K562 (cell line): Measurements from ENCODE around the gene PLXDC1. TPM values are rescaled to one million over a fixed set of nuclear protein-coding genes. Genes with fewer than 3 reads are reported as not detected.

ENCODE experiments used
- ATAC-seq: fragments of 200-7000 bp; cut with Tn5 transposase; 3 replicates; pipeline ENCODE4 v1.9.1; 2020; ENCODE audit warnings: moderate library complexity
- BruUV-seq: library from RNA; stranded (reverse); fragments of 400-500 nt; replicated peaks from 2 replicates; lab custom pipeline; 2021; lab: Mats Ljungman, UMichigan
- CTCF ChIA-PET: fragments of 300-600 bp; formaldehyde crosslinking; extraction: SDS; loops from one replicate; lab custom pipeline; 2021; ENCODE audit warnings: low intra/inter-chr PET ratio; lab: Yijun Ruan, JAX
- POLR2A ChIA-PET: fragments of 300-600, 350-650 bp; sonication (Branson Sonifier 250); formaldehyde crosslinking; extraction: SDS; loops from one replicate; lab custom pipeline; 2021; ENCODE audit warnings: antibody characterized with exemption, inconsistent platforms; lab: Yijun Ruan, JAX
- DNase-seq, 4 experiments: peaks; one replicate each; pipeline versions ENCODE4 v3.0.0 to v3.0.0-alpha.2; 2011 to 2018; ENCODE audit warnings: low spot score in 3 of 4, mixed read lengths in 3 of 4; ENCODE audit errors: extremely low read depth in 1 of 4
- FAIRE-seq: peaks from 2 replicates; lab custom pipeline; 2011; peaks lifted over from hg19 to GRCh38; lab: Jason Lieb, UNC
- H2AFZ ChIP-seq: 2 replicates; pipeline ENCODE4 v1.6.0; 2011; ENCODE audit warnings: low read depth, low read length, control low read depth, inconsistent platforms
- H3K27ac ChIP-seq: fragments of 200-600 bp; 3 replicates; pipeline ENCODE4 v1.8.0; 2011; ENCODE audit warnings: low read depth, mild to moderate bottlenecking, control low read depth, inconsistent platforms, low read length, moderate library complexity, mixed read lengths; ENCODE audit errors: extremely low read depth
- H3K27me3 ChIP-seq, 2 experiments: fragments of 300-600 bp in 1 of 2; 2 replicates in 1 of 2; 3 replicates in 1 of 2; pipeline versions ENCODE4 v1.6.0 to v1.8.0; 2011; ENCODE audit warnings: inconsistent platforms in 2 of 2, low read length in 2 of 2, mild to moderate bottlenecking in 1 of 2, mixed read lengths in 1 of 2, moderate library complexity in 1 of 2; ENCODE audit not compliant: control insufficient read depth in 2 of 2, insufficient read depth in 2 of 2
- H3K36me3 ChIP-seq: fragments of 300-600 bp; 3 replicates; pipeline ENCODE4 v1.8.0; 2011; ENCODE audit warnings: mild to moderate bottlenecking, low read length, inconsistent platforms; ENCODE audit not compliant: control insufficient read depth, insufficient read depth
- H3K4me1 ChIP-seq, 2 experiments: fragments of 200-600 bp in 1 of 2; replicated peaks in 1 of 2; 2 replicates in 1 of 2; 3 replicates in 1 of 2; pipeline versions ENCODE4 v1.5.1 to v1.8.0; 2011; ENCODE audit warnings: inconsistent platforms in 2 of 2, low read length in 2 of 2, mild to moderate bottlenecking in 1 of 2, mixed read lengths in 1 of 2, moderate library complexity in 1 of 2; ENCODE audit not compliant: control insufficient read depth in 2 of 2, insufficient read depth in 2 of 2
- H3K4me2 ChIP-seq: 2 replicates; pipeline ENCODE4 v1.6.1; 2011; ENCODE audit warnings: low read length, control low read depth, inconsistent platforms, mixed read lengths; ENCODE audit not compliant: insufficient read depth
- H3K4me3 ChIP-seq: fragments of 200-600 bp; sonication (generic), shearing (Covaris generic); 2 replicates; pipeline ENCODE4 v1.5.1; 2016; ENCODE audit warnings: control low read depth, inconsistent platforms
- H3K79me2 ChIP-seq: fragments of 200-600 bp; 3 replicates; pipeline ENCODE4 v1.8.0; 2011; ENCODE audit warnings: low read length, inconsistent platforms; ENCODE audit not compliant: control insufficient read depth, insufficient read depth
- H3K9ac ChIP-seq, 2 experiments: 2 replicates each; pipeline versions ENCODE4 v1.6.0 to v1.6.1; 2011; ENCODE audit warnings: low read depth in 2 of 2, low read length in 2 of 2, control low read depth in 1 of 2, inconsistent platforms in 1 of 2, mild to moderate bottlenecking in 1 of 2, mixed read lengths in 1 of 2; ENCODE audit not compliant: insufficient read depth in 1 of 2
- H3K9me1 ChIP-seq: one replicate; pipeline ENCODE4 v1.6.0; 2011; ENCODE audit warnings: inconsistent platforms, mild to moderate bottlenecking, low read length, moderate library complexity; ENCODE audit not compliant: control insufficient read depth, insufficient read depth
- H3K9me3 ChIP-seq: replicated peaks from 2 replicates; pipeline ENCODE4 v1.5.1; 2011; ENCODE audit warnings: low read depth, low read length, inconsistent platforms; ENCODE audit not compliant: control insufficient read depth, insufficient read depth
- H4K20me1 ChIP-seq: replicated peaks from 2 replicates; pipeline ENCODE4 v1.6.1; 2011; ENCODE audit warnings: low read length, inconsistent platforms, mixed read lengths; ENCODE audit not compliant: control insufficient read depth, insufficient read depth
- ARHGAP35 ChIP-seq: fragments of 450-650 bp; IDR thresholded peaks from 2 replicates; pipeline ENCODE4 v1.6.1; 2018; ENCODE audit not compliant: partially characterized antibody
- CCAR2 ChIP-seq: fragments of 200-400 bp; formaldehyde crosslinking; IDR thresholded peaks from 2 replicates; pipeline ENCODE4 v1.6.1; 2017; ENCODE audit warnings: mild to moderate bottlenecking, low read depth, low read length
- CEBPZ ChIP-seq: fragments of 150-350 bp; IDR thresholded peaks from 2 replicates; pipeline ENCODE4 v1.6.1; 2014; ENCODE audit warnings: low read depth, mild to moderate bottlenecking, low read length, borderline replicate concordance
- GTF2A2 ChIP-seq: IDR thresholded peaks from 2 replicates; pipeline ENCODE4 v1.6.1; 2016; ENCODE audit warnings: mild to moderate bottlenecking, missing genetic modification characterization, missing compliant biosample characterization
- POLR2AphosphoS5 ChIP-seq: IDR thresholded peaks from 2 replicates; pipeline ENCODE4 v1.6.1; 2011; ENCODE audit warnings: mild to moderate bottlenecking, low read depth, low read length, moderate library complexity; ENCODE audit not compliant: control insufficient read depth, insufficient read depth
- SMARCE1 ChIP-seq: fragments of 450-650 bp; IDR thresholded peaks from 2 replicates; pipeline ENCODE4 v1.7.1; 2016; ENCODE audit warnings: mild to moderate bottlenecking
- TCF7 ChIP-seq: sonication (generic); IDR thresholded peaks from 2 replicates; pipeline ENCODE4 v1.6.1; 2016; ENCODE audit warnings: antibody characterized with exemption, borderline replicate concordance
- ZFP91 ChIP-seq: sonication (generic); formaldehyde crosslinking; IDR thresholded peaks from 2 replicates; pipeline ENCODE4 v1.8.0; 2022; ENCODE audit warnings: mild to moderate bottlenecking, missing genetic modification reagents
- WGBS: fragments of 100-300 bp; shearing (Covaris generic); methylation state at CpG from one replicate; pipeline ENCODE4 v1.1.6; 2016; ENCODE audit warnings: low coverage, mixed read lengths; ENCODE audit not compliant: insufficient coverage; ENCODE audit errors: missing lambda C conversion rate; 5-methylcytosine and 5-hydroxymethylcytosine counted together
- in situ Hi-C: fragments of 300-500 bp; cut with MboI; formaldehyde crosslinking; loops from 4 replicates; pipeline ENCODE4 v1.15.0; 2018; ENCODE audit warnings: inconsistent platforms, mixed read lengths
- intact Hi-C: fragments of 100-400 bp; cut with micrococcal nuclease; formaldehyde crosslinking; loops from 2 replicates; pipeline ENCODE4 v1.14.2; 2022
- polyA plus RNA-seq, 8 experiments: library from polyadenylated mRNA; depleted of rRNA in 4 of 8; stranded (reverse) in 5 of 8; unstranded in 3 of 8; fragments of >200 nt; fragmentation: Nextera tagmentation in 2 of 8; fragmentation: Illumina TruSeq in 1 of 8; extraction: Ambion mirVana in 2 of 8; extraction: Trizol in 1 of 8; gene quantifications; 2 replicates each; pipeline versions ENCODE4 v1.2.1 to v1.2.3, GENCODE V29; 2011 to 2014; ENCODE audit warnings: inconsistent platforms in 1 of 8, missing spikeins in 1 of 8
- total RNA-seq, 7 experiments: library from RNA; depleted of rRNA in 6 of 7; stranded (reverse); fragments of >200 nt in 6 of 7; fragmentation: Illumina TruSeq in 2 of 7; extraction: Trizol in 2 of 7; gene quantifications; 2 replicates each; pipeline versions ENCODE4 v1.2.1 to v1.2.3, GENCODE V29; 2011 to 2021; ENCODE audit warnings: low replicate concordance in 1 of 7
- TF ChIP-seq, protein P1 (sequence below): sonication (generic); formaldehyde crosslinking; IDR thresholded peaks from 2 replicates; pipeline ENCODE4 v1.8.0; 2023; ENCODE audit warnings: mild to moderate bottlenecking, missing genetic modification reagents
- TF ChIP-seq, protein P2 (sequence below): fragments of 450-650 bp; IDR thresholded peaks from one replicate; pipeline ENCODE4 v1.6.1; 2018; ENCODE audit warnings: mild to moderate bottlenecking, moderate library complexity; ENCODE audit not compliant: partially characterized antibody

PLXDC1 gene
- total and polyA plus RNA-seq, 9 of the 15 experiments (the other 6 are each of a cell fraction or from before 2014, with no cell fraction given) = not detected

DNA sequence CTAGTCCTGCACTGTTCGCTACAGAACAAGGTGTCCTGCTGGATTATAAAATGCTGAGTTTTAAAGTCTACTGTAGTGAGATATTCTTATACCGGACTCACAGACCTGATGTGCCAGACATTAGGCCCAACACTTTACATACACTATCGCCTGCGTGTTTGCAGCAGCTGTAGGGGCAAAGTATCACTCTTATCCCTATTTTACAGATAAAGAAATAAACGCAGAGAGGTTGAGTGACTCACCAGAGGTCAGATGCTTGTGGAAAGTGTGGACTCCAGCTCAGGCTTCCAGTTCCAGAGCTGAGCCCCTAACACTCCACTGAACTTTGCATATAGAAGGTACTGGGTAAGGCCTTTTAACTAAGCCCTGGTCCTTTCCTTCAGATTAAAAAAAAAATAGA lies 47.4 kb downstream of the PLXDC1 start (continued):
- TF ChIP-seq ZFP91 (CRISPR knock-in tag) = no peak
- TF ChIP-seq CCAR2 = no peak
- TF ChIP-seq TCF7 = no peak
- 0 out of 2 replicates have a peak, but pooled peaks have one; percentile 37 for TF ChIP-seq POLR2AphosphoS5
- TF ChIP-seq SMARCE1 = 0 out of 2 replicates have a peak, but pooled peaks have one; percentile 32
- TF ChIP-seq, all 486 proteins: peak for 12

GRCh38 chr17:39101091-39101490 lies 50.3 kb downstream of the PLXDC1 start:
- no peak overlapping the region for H3K4me3 ChIP-seq
- DNase-seq (no peak), FAIRE-seq (no peak)
- in situ Hi-C loops = no loop called here
- H3K4me2 ChIP-seq = no peak overlapping the region
- no peaks in the 10 kb centered on the region for H3K36me3 ChIP-seq
- H3K9me1 ChIP-seq = no peaks in the 10 kb centered on the region
- WGBS = 21% methylated on average over 12 of the region's 12 CpGs
- CTCF ChIA-PET = no interaction called here
- H3K9ac ChIP-seq = no peak overlapping the region
- H3K27me3 ChIP-seq = peaks cover 42 to 64% of the 10 kb centered on the region in 2 experiments; a peak in 4 of 5 replicates
- POLR2A ChIA-PET = no interaction called here
- intact Hi-C loops = no loop called here
- no peak overlapping the region for H2AFZ ChIP-seq
- H4K20me1 ChIP-seq = peaks cover 8% of the 10 kb centered on the region; the same call in 1 of the 2 replicates
- 0 out of 2 replicates have a peak, but pooled peaks cover 3% of the 10 kb centered on the region for H3K9me3 ChIP-seq
- no peaks in the 10 kb centered on the region for H3K79me2 ChIP-seq
- TF ChIP-seq GTF2A2 (no peak), ARHGAP35 (no peak), CEBPZ (no peak)
- TF ChIP-seq, protein P1, sequence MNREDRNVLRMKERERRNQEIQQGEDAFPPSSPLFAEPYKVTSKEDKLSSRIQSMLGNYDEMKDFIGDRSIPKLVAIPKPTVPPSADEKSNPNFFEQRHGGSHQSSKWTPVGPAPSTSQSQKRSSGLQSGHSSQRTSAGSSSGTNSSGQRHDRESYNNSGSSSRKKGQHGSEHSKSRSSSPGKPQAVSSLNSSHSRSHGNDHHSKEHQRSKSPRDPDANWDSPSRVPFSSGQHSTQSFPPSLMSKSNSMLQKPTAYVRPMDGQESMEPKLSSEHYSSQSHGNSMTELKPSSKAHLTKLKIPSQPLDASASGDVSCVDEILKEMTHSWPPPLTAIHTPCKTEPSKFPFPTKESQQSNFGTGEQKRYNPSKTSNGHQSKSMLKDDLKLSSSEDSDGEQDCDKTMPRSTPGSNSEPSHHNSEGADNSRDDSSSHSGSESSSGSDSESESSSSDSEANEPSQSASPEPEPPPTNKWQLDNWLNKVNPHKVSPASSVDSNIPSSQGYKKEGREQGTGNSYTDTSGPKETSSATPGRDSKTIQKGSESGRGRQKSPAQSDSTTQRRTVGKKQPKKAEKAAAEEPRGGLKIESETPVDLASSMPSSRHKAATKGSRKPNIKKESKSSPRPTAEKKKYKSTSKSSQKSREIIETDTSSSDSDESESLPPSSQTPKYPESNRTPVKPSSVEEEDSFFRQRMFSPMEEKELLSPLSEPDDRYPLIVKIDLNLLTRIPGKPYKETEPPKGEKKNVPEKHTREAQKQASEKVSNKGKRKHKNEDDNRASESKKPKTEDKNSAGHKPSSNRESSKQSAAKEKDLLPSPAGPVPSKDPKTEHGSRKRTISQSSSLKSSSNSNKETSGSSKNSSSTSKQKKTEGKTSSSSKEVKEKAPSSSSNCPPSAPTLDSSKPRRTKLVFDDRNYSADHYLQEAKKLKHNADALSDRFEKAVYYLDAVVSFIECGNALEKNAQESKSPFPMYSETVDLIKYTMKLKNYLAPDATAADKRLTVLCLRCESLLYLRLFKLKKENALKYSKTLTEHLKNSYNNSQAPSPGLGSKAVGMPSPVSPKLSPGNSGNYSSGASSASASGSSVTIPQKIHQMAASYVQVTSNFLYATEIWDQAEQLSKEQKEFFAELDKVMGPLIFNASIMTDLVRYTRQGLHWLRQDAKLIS (CRISPR knock-in tag) = no peak
- TF ChIP-seq, protein P2, sequence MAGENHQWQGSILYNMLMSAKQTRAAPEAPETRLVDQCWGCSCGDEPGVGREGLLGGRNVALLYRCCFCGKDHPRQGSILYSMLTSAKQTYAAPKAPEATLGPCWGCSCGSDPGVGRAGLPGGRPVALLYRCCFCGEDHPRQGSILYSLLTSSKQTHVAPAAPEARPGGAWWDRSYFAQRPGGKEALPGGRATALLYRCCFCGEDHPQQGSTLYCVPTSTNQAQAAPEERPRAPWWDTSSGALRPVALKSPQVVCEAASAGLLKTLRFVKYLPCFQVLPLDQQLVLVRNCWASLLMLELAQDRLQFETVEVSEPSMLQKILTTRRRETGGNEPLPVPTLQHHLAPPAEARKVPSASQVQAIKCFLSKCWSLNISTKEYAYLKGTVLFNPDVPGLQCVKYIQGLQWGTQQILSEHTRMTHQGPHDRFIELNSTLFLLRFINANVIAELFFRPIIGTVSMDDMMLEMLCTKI = no peak
- TF ChIP-seq, all 486 proteins: peak for 0
- no TSS peak for BruUV-seq
- no peak for ATAC-seq
- H3K27ac ChIP-seq = no peak overlapping the region
- H3K4me1 ChIP-seq = peaks cover 0 to 4% of the 10 kb centered on the region in 2 experiments; a peak in 1 of 5 replicates
